Upper lobe of left lung (tissue), 6 donors: Measurements from ENCODE around the gene RIC8B. TPM values are rescaled to one million over a fixed set of nuclear protein-coding genes. Genes with fewer than 3 reads are reported as not detected.

Source experiments
- ATAC-seq, 2 donors: fragments of 200-7000 bp; cut with Tn5 transposase; one replicate each; pipeline ENCODE4 v1.9.1; 2022; ENCODE audit warnings: mild to moderate bottlenecking in 2 of 2, moderate library complexity in 2 of 2; ENCODE audit not compliant: low FRiP score in 2 of 2
- DNase-seq, 2 donors: peaks; one replicate each; pipeline ENCODE4 v3.0.0-alpha.2; 2019 to 2020
- H3K27ac ChIP-seq, 4 donors: fragments of 200-600 bp; sonication (generic); one replicate each; pipeline ENCODE4 v1.5.1; 2016 to 2019
- H3K27me3 ChIP-seq, 4 donors: fragments of 200-600 bp; sonication (generic); one replicate each; pipeline ENCODE4 v1.5.1; 2017 to 2019
- H3K36me3 ChIP-seq, 4 donors: fragments of 200-600 bp; sonication (generic); one replicate each; pipeline ENCODE4 v1.5.1; 2016 to 2019
- H3K4me1 ChIP-seq, 4 donors: fragments of 200-600 bp; sonication (generic); one replicate each; pipeline ENCODE4 v1.5.1; 2018 to 2019
- H3K4me3 ChIP-seq, 4 donors: fragments of 200-600 bp; sonication (generic); one replicate each; pipeline ENCODE4 v1.5.1; 2017 to 2019; ENCODE audit warnings: mild to moderate bottlenecking in 2 of 4, moderate library complexity in 1 of 4
- H3K9me3 ChIP-seq, 4 donors: fragments of 200-600 bp; sonication (generic); one replicate each; pipeline ENCODE4 v1.5.1; 2018 to 2019
- CTCF ChIP-seq, 6 experiments: fragments of 450-650 bp in 4 of 6; fragments of 200-600 bp in 2 of 6; sonication (generic) in 2 of 6; IDR thresholded peaks; one replicate each; pipeline ENCODE4 v1.5.1; 2016 to 2019; ENCODE audit warnings: antibody characterized with exemption in 6 of 6
- EP300 ChIP-seq, 4 donors: sonication (generic); formaldehyde crosslinking; IDR thresholded peaks; one replicate each; pipeline ENCODE4 v1.5.1; 2017; ENCODE audit warnings: antibody characterized with exemption in 4 of 4, control low read depth in 2 of 4
- POLR2A ChIP-seq, 4 donors: fragments of 450-650 bp; IDR thresholded peaks; one replicate each; pipeline ENCODE4 v1.5.1; 2016 to 2017; ENCODE audit warnings: antibody characterized with exemption in 4 of 4, mild to moderate bottlenecking in 2 of 4
- POLR2AphosphoS5 ChIP-seq, 2 donors: sonication (generic); formaldehyde crosslinking; IDR thresholded peaks; one replicate each; pipeline ENCODE4 v1.5.1; 2017; ENCODE audit warnings: antibody characterized with exemption in 2 of 2
- WGBS, 2 donors: methylation state at CpG; one replicate each; pipeline ENCODE4 v1.1.5; 2017 to 2018; 5-methylcytosine and 5-hydroxymethylcytosine counted together
- total RNA-seq, 6 donors: library from RNA; depleted of rRNA in 4 of 6; stranded (reverse); fragments of >200 nt in 4 of 6; gene quantifications; one replicate each; pipeline versions ENCODE4 v1.1.0 to v1.2.1, GENCODE V29; 2016 to 2021
- donor health status: DM: no; HTN: no; CAD: no; lungs with moderate emphysema.
- donor health status: DM: no; HTN: yes; CAD: no; lungs with severe emphysema.

RIC8B gene
- total RNA-seq, 6 donors from 2014 or later = 7.8 to 27.2 (median 10.8) TPM

DNA sequence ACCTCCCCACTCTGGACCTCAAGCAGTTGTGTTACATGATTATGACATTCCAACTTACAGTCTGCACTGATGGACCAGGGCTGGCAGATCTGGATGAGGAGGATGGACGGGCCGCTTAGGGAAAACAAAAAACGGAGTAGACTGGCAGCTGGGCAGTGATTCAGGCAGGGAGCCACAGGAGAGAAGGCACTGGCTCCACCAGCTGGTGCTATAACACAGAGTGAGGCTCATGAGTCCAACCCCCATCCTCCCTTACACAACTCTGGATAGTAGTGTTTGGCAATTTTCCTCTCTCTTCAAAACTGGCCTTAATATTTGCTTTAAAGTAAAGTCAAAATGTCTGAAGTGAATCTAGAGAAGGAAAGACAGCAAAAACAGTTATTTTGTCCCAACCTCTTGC is 9.7 kb upstream of the RIC8B start:
- H3K36me3 ChIP-seq = no peaks in the 10 kb centered on the region
- H3K27me3 ChIP-seq = no peaks in the 10 kb centered on the region
- no peak overlapping the region for H3K4me3 ChIP-seq
- peak in 1 of 2 donors; percentile 48 for ATAC-seq
- TF ChIP-seq POLR2A (IDR thresholded peaks at IDR 0.05) = no peak
- peak in 1 of 6 experiments; percentile 22 for TF ChIP-seq CTCF (IDR thresholded peaks at IDR 0.05)
- TF ChIP-seq POLR2AphosphoS5 (IDR thresholded peaks at IDR 0.05) = no peak
- no peak overlapping the region for H3K27ac ChIP-seq
- peak in 1 of 2 donors; percentile 75 for DNase-seq
- H3K4me1 ChIP-seq = peaks cover 0 to 36% (median 14%) of the 10 kb centered on the region in 4 donors
- H3K9me3 ChIP-seq = no peaks in the 10 kb centered on the region
- 56 to 62% methylated on average over 3 of the region's 3 CpGs for WGBS, 2 donors

DNA sequence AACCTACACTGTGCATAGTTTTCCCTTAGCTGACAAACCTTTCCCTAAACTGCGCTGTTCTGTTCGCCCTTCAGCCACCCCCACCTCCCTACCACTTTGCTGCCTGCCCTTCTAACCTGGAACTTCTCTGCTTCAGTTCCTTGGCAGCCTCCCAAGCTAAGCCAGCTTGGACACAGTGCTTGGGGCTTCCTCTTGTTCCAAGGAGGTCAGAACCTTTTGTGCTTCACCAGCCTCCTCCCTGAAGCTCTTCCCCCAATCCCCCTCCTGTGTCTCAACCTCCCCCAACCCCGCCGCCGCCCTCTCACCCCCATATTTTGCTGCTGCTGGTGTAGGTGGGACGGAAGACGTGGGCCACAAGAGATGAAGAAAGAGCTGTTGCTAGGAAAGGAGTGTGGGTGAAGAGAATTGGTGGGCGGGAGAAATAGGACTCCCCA is 8.1 kb upstream of the RIC8B start:
- TF ChIP-seq CTCF (IDR thresholded peaks at IDR 0.05) (no peak), EP300 (IDR thresholded peaks at IDR 0.05) (no peak), POLR2A (IDR thresholded peaks at IDR 0.05) (no peak), POLR2AphosphoS5 (IDR thresholded peaks at IDR 0.05) (no peak)
- peak; percentile 33 to 61 for ATAC-seq
- H3K4me1 ChIP-seq = peaks cover 0 to 27% (median 8%) of the 10 kb centered on the region in 4 donors
- peak overlapping the region in 1 of 4 donors; percentile 21 for H3K27ac ChIP-seq
- WGBS, 2 donors = 42 to 54% methylated on average over 8 of the region's 8 CpGs
- no peaks in the 10 kb centered on the region for H3K36me3 ChIP-seq
- H3K27me3 ChIP-seq = no peaks in the 10 kb centered on the region
- H3K4me3 ChIP-seq = no peak overlapping the region
- H3K9me3 ChIP-seq = no peaks in the 10 kb centered on the region
- DNase-seq = peak; percentile 12 to 80

DNA sequence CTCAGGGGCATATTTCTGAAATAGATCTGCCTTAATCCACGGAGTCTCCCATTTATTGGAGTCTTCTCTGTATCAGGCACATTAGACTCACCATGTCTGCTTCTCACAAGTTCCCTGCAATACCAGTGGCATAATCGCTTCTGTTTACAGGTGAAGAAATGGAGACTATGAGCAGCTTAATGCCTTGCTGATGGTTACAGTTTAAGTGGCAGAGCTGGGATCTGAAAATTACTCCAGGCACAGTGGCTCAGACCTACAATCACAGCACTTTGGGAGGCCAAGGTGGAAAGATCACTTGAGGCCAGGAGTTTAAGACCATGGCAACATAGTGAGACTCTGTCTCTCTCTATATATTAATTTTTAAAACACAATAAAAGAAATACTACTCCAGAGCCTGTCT is 7.3 kb upstream of the RIC8B start:
- TF ChIP-seq POLR2A (IDR thresholded peaks at IDR 0.05) = no peak
- no peak for TF ChIP-seq EP300 (IDR thresholded peaks at IDR 0.05)
- TF ChIP-seq POLR2AphosphoS5 (IDR thresholded peaks at IDR 0.05) = no peak
- TF ChIP-seq CTCF (IDR thresholded peaks at IDR 0.05) = no peak
- H3K36me3 ChIP-seq = no peaks in the 10 kb centered on the region
- H3K9me3 ChIP-seq = no peaks in the 10 kb centered on the region
- H3K4me3 ChIP-seq = no peak overlapping the region
- no peak overlapping the region for H3K27ac ChIP-seq
- H3K4me1 ChIP-seq = peaks cover 0 to 27% (median 8%) of the 10 kb centered on the region in 4 donors
- no peaks in the 10 kb centered on the region for H3K27me3 ChIP-seq
- DNase-seq (no peak), ATAC-seq (no peak)
- WGBS, 2 donors = 71 to 74% methylated on average over 2 of the region's 2 CpGs

GRCh38 chr12:106767954-106768822 is 6.3 kb upstream of the RIC8B start:
- peaks cover 0 to 27% (median 8%) of the 10 kb centered on the region in 4 donors for H3K4me1 ChIP-seq
- no peak overlapping the region for H3K4me3 ChIP-seq
- no peaks in the 10 kb centered on the region for H3K9me3 ChIP-seq
- DNase-seq = no peak
- TF ChIP-seq EP300 (IDR thresholded peaks at IDR 0.05) = no peak
- TF ChIP-seq POLR2AphosphoS5 (IDR thresholded peaks at IDR 0.05) = no peak
- TF ChIP-seq POLR2A (IDR thresholded peaks at IDR 0.05) = no peak
- WGBS, 2 donors = 67 to 68% methylated on average over 9 of the region's 9 CpGs
- H3K36me3 ChIP-seq = no peaks in the 10 kb centered on the region
- ATAC-seq = no peak
- no peaks in the 10 kb centered on the region for H3K27me3 ChIP-seq
- H3K27ac ChIP-seq = no peak overlapping the region

DNA sequence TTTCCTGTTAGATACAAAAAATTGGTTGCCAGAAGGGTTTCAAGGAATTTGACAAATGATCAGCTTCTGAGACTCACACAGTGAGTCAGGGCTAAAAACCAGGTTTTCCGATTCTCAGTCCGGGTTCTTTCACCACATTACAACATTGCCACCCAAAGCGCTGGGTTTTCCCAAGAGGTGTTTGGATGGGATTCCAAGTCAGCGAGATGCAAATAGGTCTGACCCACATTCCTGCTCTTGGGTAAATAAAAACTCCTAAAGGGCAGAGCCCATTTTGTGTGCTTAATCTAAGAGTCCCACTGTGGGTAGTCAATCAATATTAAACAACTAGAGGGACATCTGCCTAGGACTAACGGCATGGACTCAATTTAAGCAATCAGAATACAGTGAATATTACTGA is 5.4 kb upstream of the RIC8B start:
- no peaks in the 10 kb centered on the region for H3K36me3 ChIP-seq
- WGBS, 2 donors = 32 to 45% methylated on average over 5 of the region's 5 CpGs
- no peaks in the 10 kb centered on the region for H3K9me3 ChIP-seq
- DNase-seq (peak in 1 of 2 donors; percentile 42), ATAC-seq (no peak)
- H3K4me1 ChIP-seq = peaks cover 0 to 31% (median 11%) of the 10 kb centered on the region in 4 donors
- H3K27me3 ChIP-seq = no peaks in the 10 kb centered on the region
- TF ChIP-seq EP300 (IDR thresholded peaks at IDR 0.05) (no peak), POLR2A (IDR thresholded peaks at IDR 0.05) (no peak), POLR2AphosphoS5 (IDR thresholded peaks at IDR 0.05) (no peak), CTCF (IDR thresholded peaks at IDR 0.05) (no peak)
- no peak overlapping the region for H3K4me3 ChIP-seq
- no peak overlapping the region for H3K27ac ChIP-seq
